GM06990 (cell line): ENCODE results near the gene CASS4.

Source experiments
- DNase-seq: peaks from one replicate; pipeline ENCODE4 v3.0.0-alpha.2; 2011; ENCODE audit not compliant: insufficient read length; ENCODE audit errors: extremely low read depth
- H3K27me3 ChIP-seq: replicated peaks from 2 replicates; pipeline ENCODE4 v1.6.0; 2011; ENCODE audit warnings: low read length; ENCODE audit not compliant: control insufficient read depth, insufficient read depth
- H3K36me3 ChIP-seq: 2 replicates; pipeline ENCODE4 v1.5.1; 2011; ENCODE audit warnings: low read length; ENCODE audit not compliant: control insufficient read depth, insufficient read depth
- H3K4me3 ChIP-seq: replicated peaks from 2 replicates; pipeline ENCODE4 v1.5.1; 2011; ENCODE audit warnings: low read depth, mild to moderate bottlenecking, control low read depth, low read length
- TF ChIP-seq, protein P1 (sequence below): IDR thresholded peaks from 2 replicates; pipeline ENCODE4 v1.5.1; 2011; ENCODE audit warnings: low read length, control low read depth, mild to moderate bottlenecking, inconsistent platforms; ENCODE audit not compliant: insufficient read depth, poor library complexity, severe bottlenecking

CASS4 gene

DNA sequence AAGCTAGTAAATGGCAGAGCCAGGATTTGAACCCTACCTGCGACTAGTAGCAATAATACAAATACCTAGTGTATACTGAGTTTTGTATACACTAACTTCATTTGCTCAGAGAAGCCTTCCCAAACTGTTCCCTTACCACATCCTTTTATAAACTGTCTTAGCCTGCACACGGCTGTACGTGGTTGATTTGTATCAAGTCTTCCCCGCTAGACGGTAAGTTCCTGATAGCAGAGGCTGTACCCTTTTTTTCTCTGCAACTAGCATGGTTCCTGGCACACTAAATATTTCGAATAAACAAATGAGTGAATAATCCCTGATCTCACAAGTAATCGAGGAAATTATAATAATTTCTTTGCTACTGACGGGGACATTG is 57.0 kb downstream of the CASS4 start:
- Histone ChIP-seq H3K27me3 (no peaks in the 10 kb centered on the region), H3K4me3 (peak overlapping the region; percentile 96), H3K36me3 (peaks cover 3% of the 10 kb centered on the region)
- TF ChIP-seq, protein P1, sequence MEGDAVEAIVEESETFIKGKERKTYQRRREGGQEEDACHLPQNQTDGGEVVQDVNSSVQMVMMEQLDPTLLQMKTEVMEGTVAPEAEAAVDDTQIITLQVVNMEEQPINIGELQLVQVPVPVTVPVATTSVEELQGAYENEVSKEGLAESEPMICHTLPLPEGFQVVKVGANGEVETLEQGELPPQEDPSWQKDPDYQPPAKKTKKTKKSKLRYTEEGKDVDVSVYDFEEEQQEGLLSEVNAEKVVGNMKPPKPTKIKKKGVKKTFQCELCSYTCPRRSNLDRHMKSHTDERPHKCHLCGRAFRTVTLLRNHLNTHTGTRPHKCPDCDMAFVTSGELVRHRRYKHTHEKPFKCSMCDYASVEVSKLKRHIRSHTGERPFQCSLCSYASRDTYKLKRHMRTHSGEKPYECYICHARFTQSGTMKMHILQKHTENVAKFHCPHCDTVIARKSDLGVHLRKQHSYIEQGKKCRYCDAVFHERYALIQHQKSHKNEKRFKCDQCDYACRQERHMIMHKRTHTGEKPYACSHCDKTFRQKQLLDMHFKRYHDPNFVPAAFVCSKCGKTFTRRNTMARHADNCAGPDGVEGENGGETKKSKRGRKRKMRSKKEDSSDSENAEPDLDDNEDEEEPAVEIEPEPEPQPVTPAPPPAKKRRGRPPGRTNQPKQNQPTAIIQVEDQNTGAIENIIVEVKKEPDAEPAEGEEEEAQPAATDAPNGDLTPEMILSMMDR, result no peak
- DNase-seq, result no peak

DNA sequence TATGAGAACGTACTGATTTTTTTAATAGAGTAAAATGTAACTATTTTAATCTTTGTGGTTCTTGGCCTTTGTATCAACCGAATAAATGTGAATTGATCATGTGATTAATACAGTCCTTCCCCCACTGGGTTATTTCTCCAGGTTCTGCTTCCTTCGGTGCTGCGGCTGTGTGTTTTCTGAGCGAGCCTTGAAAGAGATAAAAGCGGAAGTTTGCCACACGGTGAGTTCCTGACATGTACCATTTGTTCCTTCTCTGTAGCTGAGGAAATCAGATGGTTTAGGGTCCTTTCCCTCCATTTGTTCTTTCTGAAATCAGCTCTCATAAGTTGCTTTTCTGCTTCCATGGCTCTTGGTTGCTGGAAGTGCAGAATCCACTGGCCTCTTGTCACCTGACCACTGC is 71.9 kb downstream of the CASS4 start:
- Histone ChIP-seq H3K27me3 (no peaks in the 10 kb centered on the region), H3K4me3 (no peak overlapping the region), H3K36me3 (peaks cover 22% of the 10 kb centered on the region)
- TF ChIP-seq, protein P1, result no peak
- no peak for DNase-seq

DNA sequence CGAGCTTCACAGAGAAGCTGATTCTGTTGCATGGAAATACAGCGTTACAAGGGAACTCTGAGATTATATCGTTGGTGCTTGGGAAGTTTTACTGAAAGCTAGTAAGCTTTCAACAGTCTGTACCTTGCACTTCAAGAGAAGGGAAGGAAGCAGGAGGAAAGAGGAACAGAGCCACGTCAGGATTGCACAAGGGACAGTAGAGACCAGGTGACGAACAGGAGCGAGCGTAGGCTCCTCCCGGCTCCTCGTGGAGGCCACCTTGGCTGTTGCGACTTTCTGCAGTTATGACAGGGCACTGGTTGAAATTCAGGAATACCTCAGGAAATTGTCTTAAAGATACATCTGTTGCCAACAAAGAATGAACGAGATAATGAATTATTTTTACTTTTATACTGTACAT is 75.2 kb downstream of the CASS4 start:
- H3K4me3 ChIP-seq, result no peak overlapping the region
- DNase-seq, result no peak
- H3K27me3 ChIP-seq, result no peaks in the 10 kb centered on the region
- peaks cover 21% of the 10 kb centered on the region for H3K36me3 ChIP-seq
- TF ChIP-seq, protein P1, result no peak

DNA sequence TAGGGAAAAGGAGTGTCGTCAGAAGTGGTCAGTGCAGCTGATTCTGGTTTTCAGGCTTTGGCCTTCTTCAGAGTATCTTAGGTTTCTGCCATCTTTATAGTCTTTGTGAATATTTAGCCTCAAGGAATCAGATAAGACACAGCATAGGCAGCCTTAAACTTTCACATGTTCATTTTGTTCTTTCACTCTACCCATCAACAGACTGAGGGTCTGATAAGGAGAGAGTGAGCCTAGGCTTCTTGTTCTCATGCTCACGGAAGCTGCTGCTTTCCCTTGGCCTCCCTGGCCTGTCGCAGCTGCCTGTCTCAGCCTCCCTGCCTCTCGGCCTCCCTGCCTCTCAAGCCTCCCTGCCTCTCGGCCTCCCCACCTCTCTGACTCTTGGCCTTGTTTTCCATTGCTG is 76.5 kb downstream of the CASS4 start:
- Histone ChIP-seq H3K4me3 (no peak overlapping the region), H3K27me3 (no peaks in the 10 kb centered on the region), H3K36me3 (peaks cover 21% of the 10 kb centered on the region)
- TF ChIP-seq, protein P1, result no peak
- DNase-seq, result no peak

DNA sequence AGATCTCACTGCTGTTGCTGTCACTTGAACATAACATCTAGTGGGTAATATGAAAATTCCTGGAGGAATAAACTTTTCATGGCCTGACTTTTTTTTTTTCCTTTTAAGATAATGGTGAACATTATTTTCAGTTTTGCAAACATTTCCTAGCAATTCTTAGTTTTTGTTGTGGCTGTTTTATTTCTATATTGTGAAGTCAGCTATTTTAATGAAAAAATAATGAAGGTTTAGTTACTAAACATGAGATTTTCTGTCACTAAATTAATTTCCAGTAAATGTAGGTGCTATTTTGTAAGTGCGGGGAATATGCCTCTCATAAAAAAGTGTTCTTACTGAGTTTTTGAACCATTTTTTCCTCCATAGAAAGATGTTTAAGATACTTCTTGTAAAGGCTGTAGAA is 89.1 kb downstream of the CASS4 start:
- Histone ChIP-seq H3K36me3 (peaks cover 5% of the 10 kb centered on the region), H3K27me3 (no peaks in the 10 kb centered on the region), H3K4me3 (no peak overlapping the region)
- no peak for DNase-seq
- TF ChIP-seq, protein P1, result no peak

DNA sequence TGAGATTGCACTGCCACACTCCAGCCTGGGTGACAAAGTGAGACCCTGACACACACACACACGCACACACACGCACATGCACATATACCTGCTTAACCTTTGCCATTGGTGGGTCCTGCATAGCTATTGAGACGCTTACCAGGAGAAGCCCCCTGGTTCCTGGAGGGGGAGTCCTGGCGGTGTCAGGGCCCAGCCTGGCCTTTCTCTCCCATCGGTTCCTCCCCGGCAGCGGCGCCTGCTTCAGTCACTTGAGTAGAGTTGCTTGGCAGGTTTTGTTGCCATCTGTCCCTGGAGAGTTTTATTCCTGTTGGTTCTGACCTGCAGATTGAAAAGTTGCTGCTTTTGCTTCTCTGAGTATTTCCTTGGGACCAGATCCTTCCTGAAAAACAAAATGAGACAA is 91.9 kb downstream of the CASS4 start:
- Histone ChIP-seq H3K4me3 (no peak overlapping the region), H3K27me3 (no peaks in the 10 kb centered on the region), H3K36me3 (peaks cover 3% of the 10 kb centered on the region)
- TF ChIP-seq, protein P1, result no peak
- no peak for DNase-seq
